Endothelial cell of umbilical vein (primary cell): ENCODE measurements around the gene SLC24A3.

Experiments used
- CTCF ChIP-seq, 2 donors: IDR thresholded peaks; 1 replicate in 1 of 2; 2 replicates in 1 of 2; pipeline ENCODE4 v1.5.1; 2011; ENCODE audit warnings: low read length in 2 of 2, mild to moderate bottlenecking in 2 of 2, moderate library complexity in 2 of 2, control low read depth in 1 of 2, inconsistent platforms in 1 of 2, low read depth in 1 of 2; ENCODE audit not compliant: insufficient read depth in 1 of 2; ENCODE audit errors: extremely low read depth in 1 of 2
- EZH2 ChIP-seq: IDR thresholded peaks from 2 replicates; pipeline ENCODE4 v1.6.1; 2012; ENCODE audit warnings: borderline replicate concordance, low read depth, mild to moderate bottlenecking, moderate library complexity, low read length, inconsistent platforms; ENCODE audit not compliant: severe bottlenecking
- FOS ChIP-seq: IDR thresholded peaks from 2 replicates; pipeline ENCODE4 v1.6.1; 2011; ENCODE audit warnings: mild to moderate bottlenecking, low read length, moderate library complexity, borderline replicate concordance; ENCODE audit not compliant: insufficient read depth
- POLR2A ChIP-seq: IDR thresholded peaks from 2 replicates; pipeline ENCODE4 v1.6.1; 2012; ENCODE audit warnings: low read depth, mild to moderate bottlenecking, control low read depth, low read length
- POLR2AphosphoS5 ChIP-seq: IDR thresholded peaks from 2 replicates; pipeline ENCODE4 v1.6.1; 2012; ENCODE audit warnings: low read depth, mild to moderate bottlenecking, control low read depth, low read length, moderate library complexity; ENCODE audit not compliant: insufficient read depth

- TF ChIP-seq EZH2 (no peak), POLR2AphosphoS5 (no peak), CTCF (IDR thresholded peaks at IDR 0.05; ENCODE audit: extremely low read depth in 1 of 2, insufficient read depth in 1 of 2, low read depth in 1 of 2, low read length in 2 of 2) (no peak), POLR2A (no peak), FOS (no peak)
Observed at GRCh38 chr20:19446246-19446645, 233.8 kb downstream of the SLC24A3 start.
